Renal cortex interstitium (tissue), 15 donors: Measurements from ENCODE around the gene DNASE1L3. TPM values are rescaled to one million over a fixed set of nuclear protein-coding genes. Genes with fewer than 3 reads are reported as not detected.
"Not testable (repeated sequence)": the region's sequence is repeated elsewhere in the genome, so short reads cannot be mapped to it uniquely, and the experiment has no call there.

ENCODE experiments used
- DNase-seq, 11 donors: peaks; one replicate each; pipeline ENCODE4 v3.0.0-alpha.2; 2013; ENCODE audit warnings: low read depth in 9 of 11, low spot score in 4 of 11; ENCODE audit errors: extremely low read depth in 1 of 11
- long read RNA-seq, 16 experiments: transcript quantifications; one replicate each; lab custom pipeline, GENCODE V29; 2026
- polyA plus RNA-seq, 3 donors: library from polyadenylated mRNA; unstranded; fragments of 120-200 nt; gene quantifications; one replicate each; pipeline ENCODE4 v1.2.1, GENCODE V29; 2013; ENCODE audit not compliant: insufficient read length in 3 of 3

DNASE1L3 gene, protein sequence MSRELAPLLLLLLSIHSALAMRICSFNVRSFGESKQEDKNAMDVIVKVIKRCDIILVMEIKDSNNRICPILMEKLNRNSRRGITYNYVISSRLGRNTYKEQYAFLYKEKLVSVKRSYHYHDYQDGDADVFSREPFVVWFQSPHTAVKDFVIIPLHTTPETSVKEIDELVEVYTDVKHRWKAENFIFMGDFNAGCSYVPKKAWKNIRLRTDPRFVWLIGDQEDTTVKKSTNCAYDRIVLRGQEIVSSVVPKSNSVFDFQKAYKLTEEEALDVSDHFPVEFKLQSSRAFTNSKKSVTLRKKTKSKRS
- 1 to 10 TPM; 2.4 to 9.4 (median 4.4) TPM for polyA plus RNA-seq
- long read RNA-seq, donor 1, partial matches to known transcripts: 0 of 6 reads
- long read RNA-seq, donor 1, other reads (novel, unspliced or antisense): 5 of 6 reads
- long read RNA-seq, donor 2, partial matches to known transcripts: 0 of 2 reads
- long read RNA-seq, donor 2, other reads (novel, unspliced or antisense): 0 of 2 reads
- long read RNA-seq, donor 3, transcript DNASE1L3-201 (8 exons, 1,294 nt): major isoform, 16 of 18 reads
- long read RNA-seq, donor 3, partial matches to known transcripts: 0 of 18 reads
- long read RNA-seq, donor 3, other reads (novel, unspliced or antisense): 0 of 18 reads
- long read RNA-seq, donor 4, partial matches to known transcripts: 0 of 4 reads
- long read RNA-seq, donor 4, other reads (novel, unspliced or antisense): 0 of 4 reads
- long read RNA-seq, donor 5: 0 reads
- long read RNA-seq, donor 6, partial matches to known transcripts: 0 of 2 reads
- long read RNA-seq, donor 6, other reads (novel, unspliced or antisense): 0 of 2 reads
- long read RNA-seq, donor 7: 0 reads
- long read RNA-seq, donor 8, partial matches to known transcripts: 0 of 1 reads
- long read RNA-seq, donor 8, other reads (novel, unspliced or antisense): 0 of 1 reads
- long read RNA-seq, donor 9: 0 reads
- long read RNA-seq, donor 10, partial matches to known transcripts: 0 of 1 reads
- long read RNA-seq, donor 10, other reads (novel, unspliced or antisense): 0 of 1 reads
- long read RNA-seq, donor 11, partial matches to known transcripts: 0 of 2 reads
- long read RNA-seq, donor 11, other reads (novel, unspliced or antisense): 0 of 2 reads
- long read RNA-seq, donor 12, partial matches to known transcripts: 0 of 1 reads
- long read RNA-seq, donor 12, other reads (novel, unspliced or antisense): 0 of 1 reads
- long read RNA-seq, donor 13: 0 reads
- long read RNA-seq, donor 14, partial matches to known transcripts: 0 of 4 reads
- long read RNA-seq, donor 14, other reads (novel, unspliced or antisense): 0 of 4 reads
- long read RNA-seq, donor 15, partial matches to known transcripts: 0 of 3 reads
- long read RNA-seq, donor 15, other reads (novel, unspliced or antisense): 0 of 3 reads
- long read RNA-seq, donor 16, partial matches to known transcripts: 0 of 3 reads
- long read RNA-seq, donor 16, other reads (novel, unspliced or antisense): 0 of 3 reads

DNA sequence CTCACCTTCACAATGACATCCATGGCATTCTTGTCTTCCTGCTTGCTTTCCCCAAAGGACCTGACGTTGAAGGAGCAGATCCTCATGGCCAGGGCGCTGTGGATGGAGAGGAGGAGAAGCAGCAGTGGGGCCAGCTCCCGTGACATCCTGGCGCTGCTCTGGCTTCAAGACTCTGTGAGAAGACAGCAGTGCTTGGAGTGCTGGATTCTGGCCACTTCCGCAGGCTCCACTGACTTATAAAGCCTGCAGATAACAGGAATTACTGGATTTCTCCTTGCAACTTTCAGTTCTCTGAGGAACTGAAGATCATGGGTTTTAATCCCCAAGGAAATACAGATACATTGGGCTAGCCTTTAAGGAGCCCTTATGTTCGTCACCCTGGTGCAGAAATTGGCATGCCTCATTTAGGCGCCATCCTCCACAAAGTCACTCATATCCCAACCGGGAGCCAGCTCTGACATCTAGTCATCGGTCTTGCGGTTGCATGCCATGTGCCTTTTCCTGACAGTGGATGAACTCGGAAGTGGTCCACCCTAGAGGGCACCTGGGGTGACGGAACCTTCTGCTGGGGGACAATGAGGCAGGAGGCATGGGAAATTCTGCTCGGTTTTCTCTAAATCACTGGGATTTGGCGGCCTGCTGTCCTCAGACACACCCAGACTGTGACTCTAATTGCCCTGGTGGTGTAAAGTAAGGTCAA is at the start of gene DNASE1L3:
TSS of gene DNASE1L3 (minus strand) at position 212 of the 700 bp plus-strand sequence. CDS start at position 146, 66 bp downstream.
- no peak for DNase-seq

DNA sequence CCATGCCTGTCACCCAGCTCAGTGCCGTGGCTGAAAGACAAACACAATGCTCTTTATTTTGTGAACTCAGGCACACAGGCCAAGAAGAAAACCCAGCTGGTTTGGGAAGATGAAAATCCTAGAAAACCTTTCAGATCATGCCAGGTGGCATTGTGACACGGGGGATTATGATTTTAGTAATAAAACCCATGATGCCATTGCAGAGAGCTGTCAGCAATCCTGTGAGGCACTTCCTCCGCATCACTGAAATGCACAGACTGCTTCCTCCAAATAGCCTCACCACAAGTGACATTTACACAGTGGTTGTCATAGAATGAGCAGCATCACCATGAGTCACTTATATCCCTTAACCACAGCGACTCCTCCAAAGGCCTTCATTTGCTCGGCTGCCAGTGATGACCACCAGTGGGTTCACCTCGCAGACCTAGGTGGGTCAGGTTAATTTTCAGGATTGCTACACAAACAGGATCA is 49.5 kb upstream of the DNASE1L3 start:
- no peak for DNase-seq

DNA sequence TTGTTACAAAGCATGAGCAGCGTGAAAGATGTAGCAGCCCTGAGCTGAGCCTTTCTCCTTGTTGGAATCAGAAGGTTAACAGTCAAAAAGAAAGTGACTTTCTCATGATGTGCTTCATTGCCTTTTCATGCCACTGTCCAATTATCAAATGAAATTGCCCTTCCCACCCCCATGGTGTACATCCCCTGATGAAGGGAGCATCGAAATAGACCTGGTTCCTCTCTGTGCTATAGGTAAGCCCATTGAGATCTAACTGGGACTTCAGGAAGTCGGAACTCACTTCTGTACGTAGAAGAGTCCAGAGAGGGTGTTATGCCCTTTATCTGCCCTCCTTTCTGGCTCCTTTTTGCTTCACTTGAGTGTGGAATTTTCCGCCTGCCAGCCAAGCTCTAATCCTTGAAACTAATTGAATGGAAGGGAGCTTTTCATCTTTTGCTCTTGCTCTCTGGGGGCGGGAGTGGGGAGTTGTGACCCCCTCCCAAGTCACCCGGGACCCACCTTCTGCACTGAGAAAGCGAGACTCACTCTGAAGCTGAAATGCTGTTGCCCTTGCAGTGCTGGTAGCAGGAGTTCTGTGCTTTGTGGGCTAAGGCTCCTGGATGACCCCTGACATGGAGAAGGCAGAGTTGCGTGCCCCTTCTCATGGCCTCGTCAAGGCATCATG is 47.8 kb upstream of the DNASE1L3 start:
- DNase-seq: no peak

GRCh38 chr3:58256511-58256910 is 45.7 kb upstream of the DNASE1L3 start:
- DNase-seq: no peak

GRCh38 chr3:58256061-58256460 is 45.3 kb upstream of the DNASE1L3 start:
- DNase-seq: no peak

DNA sequence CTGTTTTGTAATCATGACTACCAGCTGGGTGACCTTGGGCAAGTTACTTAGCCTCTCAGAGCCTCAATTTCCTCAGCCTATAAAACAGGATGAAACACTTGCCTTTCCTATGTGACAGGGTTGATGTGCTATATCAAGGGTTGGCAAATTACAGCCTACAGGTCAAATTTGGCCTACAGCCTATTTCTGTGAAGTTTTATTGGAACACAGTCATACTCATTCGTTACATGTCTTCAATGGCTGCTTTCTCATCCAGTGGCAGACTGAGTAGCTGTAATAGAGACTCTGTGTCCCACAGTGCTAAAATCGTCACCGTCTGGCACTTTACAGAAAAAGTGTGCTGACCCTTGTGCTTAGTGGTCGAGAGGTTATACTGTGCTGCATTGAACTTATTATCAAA is 43.4 kb upstream of the DNASE1L3 start:
- DNase-seq: no peak

GRCh38 chr3:58251631-58252035 is 40.9 kb upstream of the DNASE1L3 start:
- DNase-seq: no peak

- peak in 4 of 11 donors; percentile 18 to 54 (median 36) for DNase-seq
Measured at GRCh38 chr3:58250093-58250707, 39.4 kb upstream of the DNASE1L3 start.

DNA sequence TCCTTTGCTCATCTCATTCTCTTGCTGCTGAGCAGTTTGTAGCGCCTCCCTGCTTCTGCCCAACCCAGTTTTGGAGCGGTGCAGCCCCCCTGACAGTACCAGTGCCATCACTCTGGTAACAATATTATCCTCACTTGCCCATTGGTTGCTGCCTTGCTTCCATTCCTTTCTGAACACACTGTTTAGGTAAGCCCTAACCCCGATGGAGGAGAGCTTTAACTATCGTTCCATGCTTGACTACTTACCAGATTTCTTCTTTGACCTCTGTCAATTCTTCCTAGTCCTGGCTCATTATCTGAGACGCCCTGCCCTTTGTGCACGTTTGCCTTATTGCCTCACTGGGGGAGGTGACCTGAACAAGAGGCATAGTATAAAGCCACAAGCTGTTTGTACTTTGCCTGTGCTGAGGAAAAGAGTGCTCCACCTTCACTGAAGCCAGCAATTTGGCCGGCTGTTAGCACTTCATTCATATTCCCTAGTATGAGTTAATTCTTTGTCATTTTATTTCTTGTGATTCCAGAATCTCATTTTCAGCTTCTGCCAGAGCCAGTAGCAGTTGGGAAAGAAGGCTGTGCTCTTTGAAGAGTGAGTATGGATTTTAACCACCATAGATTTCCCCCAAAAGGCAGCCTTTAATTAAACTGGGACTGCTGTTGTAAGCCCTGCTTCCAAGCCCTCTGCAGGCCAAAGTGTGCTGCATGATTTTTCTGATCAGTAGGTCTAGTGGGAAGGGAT is 38.8 kb upstream of the DNASE1L3 start:
- DNase-seq: peak in 1 of 11 donors; percentile 20

GRCh38 chr3:58246148-58247047 is 35.6 kb upstream of the DNASE1L3 start:
- DNase-seq: no peak

- no peak for DNase-seq
Measured at GRCh38 chr3:58243976-58244585, 33.3 kb upstream of the DNASE1L3 start.

- DNase-seq: not testable (repeated sequence)
Measured at GRCh38 chr3:58242860-58243259, 32.1 kb upstream of the DNASE1L3 start.

- DNase-seq: no peak
Measured at GRCh38 chr3:58242340-58242739, 31.6 kb upstream of the DNASE1L3 start.

DNA sequence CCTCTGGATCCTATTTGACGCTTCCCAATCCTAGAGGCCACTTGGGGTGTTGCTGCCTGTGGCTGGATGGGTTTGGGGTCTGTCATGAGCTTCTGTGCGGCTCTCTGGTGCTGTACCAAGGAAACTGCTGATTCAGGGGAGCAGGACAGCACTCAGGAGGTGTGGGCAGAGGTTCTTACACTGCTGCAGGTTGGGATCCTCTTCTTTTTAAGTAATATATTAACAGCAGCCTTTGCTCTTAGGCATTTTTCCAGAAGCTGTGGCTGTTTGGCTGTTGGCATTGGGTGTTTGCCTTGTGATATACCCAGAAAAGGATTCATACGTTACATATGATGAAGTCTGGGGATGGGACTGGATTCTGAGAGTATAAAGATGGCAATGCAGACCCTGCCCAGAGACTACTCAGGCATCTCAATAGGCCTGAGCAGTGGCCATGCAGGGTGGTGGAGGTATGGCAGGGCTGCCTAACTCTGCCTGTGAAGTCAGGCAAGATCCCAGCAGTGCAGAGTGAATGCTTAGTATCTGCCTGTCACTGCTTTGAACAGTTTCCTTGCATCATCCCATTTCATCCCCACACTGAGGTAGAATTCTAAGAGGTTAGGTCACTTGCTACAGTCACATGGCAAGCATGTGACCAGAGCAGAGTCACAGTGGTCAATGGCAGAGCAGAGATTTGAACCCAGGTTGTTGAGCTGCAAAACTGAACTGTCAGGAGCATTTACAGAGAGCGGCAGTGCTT is 30.7 kb upstream of the DNASE1L3 start:
- no peak for DNase-seq
